Activated CD8-positive, alpha-beta T cell treated with anti-CD3 and anti-CD28 coated beads for 36 hours (primary cell): ENCODE measurements around the gene DTYMK. TPM values are rescaled to one million over a fixed set of nuclear protein-coding genes. Genes with fewer than 3 reads are reported as not detected.
A peak's percentile ranks its signal among the peaks of the same experiment; 100 is the strongest.

Experiments used
- ATAC-seq: fragments of 200-7000 bp; cut with Tn5 transposase; one replicate; pipeline ENCODE4 v1.10.0; 2021; ENCODE audit warnings: mild to moderate bottlenecking, moderate library complexity
- CTCF ChIA-PET: fragments of 350-600 bp; sonication (Branson Sonifier 250); formaldehyde crosslinking; loops from one replicate; lab custom pipeline; 2021; ENCODE audit warnings: antibody characterized with exemption; lab: Charles Lee
- POLR2A ChIA-PET: fragments of 350-600 bp; sonication (Branson Sonifier 250); formaldehyde crosslinking; loops from one replicate; lab custom pipeline; 2021; ENCODE audit warnings: antibody characterized with exemption; lab: Charles Lee
- DNase-seq: peaks from one replicate; pipeline ENCODE4 v3.0.0-alpha.2; 2020
- H3K27ac Mint-ChIP-seq: one replicate; pipeline ENCODE4 v1.8.0; 2021; ENCODE audit warnings: mild to moderate bottlenecking, mixed read lengths
- H3K27me3 Mint-ChIP-seq: one replicate; pipeline ENCODE4 v1.8.0; 2021; ENCODE audit warnings: mixed read lengths
- H3K36me3 Mint-ChIP-seq: one replicate; pipeline ENCODE4 v1.8.0; 2021; ENCODE audit warnings: low read depth, mixed read lengths
- H3K4me1 Mint-ChIP-seq: one replicate; pipeline ENCODE4 v1.8.0; 2021; ENCODE audit warnings: low read depth, mixed read lengths
- H3K4me3 Mint-ChIP-seq: one replicate; pipeline ENCODE4 v1.8.0; 2021; ENCODE audit warnings: mild to moderate bottlenecking, moderate library complexity, mixed read lengths
- H3K9me3 Mint-ChIP-seq: one replicate; pipeline ENCODE4 v1.8.0; 2021; ENCODE audit warnings: mixed read lengths
- CTCF ChIP-seq: fragments of 200-600 bp; IDR thresholded peaks from one replicate; pipeline ENCODE4 v1.8.0; 2022; ENCODE audit warnings: antibody characterized with exemption, mild to moderate bottlenecking
- intact Hi-C: fragments of 100-400 bp; cut with micrococcal nuclease; formaldehyde crosslinking; loops from one replicate; pipeline ENCODE4 v1.10.0; 2022
- total RNA-seq, 2 experiments: library from RNA; stranded (reverse); gene quantifications; one replicate each; pipeline ENCODE4 v1.2.3, GENCODE V29; 2021

The DTYMK gene
- total RNA-seq, 2 experiments from 2014 or later, result 87.1 to 91.9 TPM

GRCh38 chr2:241719093-241719492 lies 32.5 kb upstream of the DTYMK start:
- Mint-ChIP-seq H3K36me3 (peaks cover 47% of the 10 kb centered on the region), H3K27me3 (no peaks in the 10 kb centered on the region), H3K4me3 (no peak overlapping the region), H3K27ac (no peak overlapping the region), H3K4me1 (no peaks in the 10 kb centered on the region), H3K9me3 (no peaks in the 10 kb centered on the region)
- POLR2A ChIA-PET, result interaction anchor here (0.6 to 0.9 kb wide), 3 partner anchors 16 to 710 kb away, joined by 3 to 5 read pairs (median 3); partner anchors contain the start of gene D2HGDH
- TF ChIP-seq CTCF, result no peak
- CTCF ChIA-PET, result interaction anchor here (1.0 to 1.1 kb wide), 2 partner anchors 13 to 16 kb away, joined by 3 read pairs; no protein-coding TSS in a partner anchor
- ATAC-seq, result no peak
- intact Hi-C loops, result no loop called here
- no peak for DNase-seq

GRCh38 chr2:241708879-241709278 lies 22.3 kb upstream of the DTYMK start:
- no peak for ATAC-seq
- Mint-ChIP-seq H3K4me3 (no peak overlapping the region), H3K27ac (no peak overlapping the region), H3K9me3 (peaks cover 6% of the 10 kb centered on the region), H3K36me3 (peaks cover 66% of the 10 kb centered on the region), H3K4me1 (peaks cover 8% of the 10 kb centered on the region), H3K27me3 (no peaks in the 10 kb centered on the region)
- DNase-seq, result no peak
- ChIA-PET CTCF (interaction anchor here (1.6 kb wide), 1 partner anchor 169 kb away, joined by 5 read pairs; no protein-coding TSS in a partner anchor), POLR2A (interaction anchor here (1.4 kb wide), 1 partner anchor 20 kb away, joined by 3 read pairs; no protein-coding TSS in a partner anchor)
- no peak for TF ChIP-seq CTCF
- intact Hi-C loops, result no loop called here

DNA sequence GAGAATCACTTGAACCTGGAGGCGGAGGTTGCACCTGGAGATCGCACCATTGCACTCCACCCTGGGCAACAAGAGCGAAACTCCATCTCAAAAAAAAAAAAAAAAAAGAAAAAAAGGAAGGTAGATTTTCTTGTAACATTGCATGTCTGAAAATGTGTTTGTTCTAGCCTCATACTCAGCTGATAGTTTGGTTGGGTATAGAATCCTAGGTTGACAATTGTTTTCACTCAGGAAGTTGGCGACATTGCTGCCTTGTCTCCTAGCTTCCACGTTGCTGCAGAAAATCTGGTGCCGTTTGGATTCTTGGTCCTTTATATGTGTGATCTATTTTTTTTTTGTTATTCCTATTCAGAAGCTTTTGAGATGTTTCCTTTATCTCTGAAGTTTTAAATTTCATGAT lies 19.9 kb upstream of the DTYMK start:
- CTCF ChIA-PET, result interaction anchor here (0.8 to 1.8 kb wide), 2 partner anchors 162 to 172 kb away, joined by 3 to 4 read pairs; no protein-coding TSS in a partner anchor
- Mint-ChIP-seq H3K9me3 (peaks cover 6% of the 10 kb centered on the region), H3K27ac (no peak overlapping the region), H3K36me3 (peaks cover 54% of the 10 kb centered on the region), H3K27me3 (no peaks in the 10 kb centered on the region), H3K4me1 (peaks cover 19% of the 10 kb centered on the region), H3K4me3 (no peak overlapping the region)
- ATAC-seq (no peak), DNase-seq (no peak)
- intact Hi-C loops, result no loop called here
- POLR2A ChIA-PET, result interaction anchor here (1.9 kb wide), 1 partner anchor 19 kb away, joined by 5 read pairs; no protein-coding TSS in a partner anchor
- no peak for TF ChIP-seq CTCF

GRCh38 chr2:241703032-241703604 lies 16.5 kb upstream of the DTYMK start:
- H3K27me3 Mint-ChIP-seq, result no peaks in the 10 kb centered on the region
- POLR2A ChIA-PET, result interaction anchor here (0.7 to 8.2 kb wide), 7 partner anchors 11 to 176 kb away, joined by 3 to 77 read pairs (median 9); partner anchors contain the start of genes D2HGDH and DTYMK
- no peak for TF ChIP-seq CTCF
- intact Hi-C loops, result no loop called here
- ATAC-seq (no peak), DNase-seq (no peak)
- H3K36me3 Mint-ChIP-seq, result peaks cover 45% of the 10 kb centered on the region
- H3K27ac Mint-ChIP-seq, result peak overlapping the region; percentile 75
- CTCF ChIA-PET, result interaction anchor here (0.8 to 3.2 kb wide), 10 partner anchors 9 to 178 kb away, joined by 3 to 19 read pairs (median 5); partner anchors contain the start of genes D2HGDH and DTYMK
- peaks cover 6% of the 10 kb centered on the region for H3K9me3 Mint-ChIP-seq
- H3K4me3 Mint-ChIP-seq, result peak overlapping the region; percentile 76
- H3K4me1 Mint-ChIP-seq, result peaks cover 34% of the 10 kb centered on the region
